Astrocyte (in vitro differentiated cells and primary cell): ENCODE data around the gene SPG11.

Experiments used
- EZH2 ChIP-seq: IDR thresholded peaks from 2 replicates; pipeline ENCODE4 v1.6.1; 2012; ENCODE audit warnings: mild to moderate bottlenecking, low read length, inconsistent platforms; ENCODE audit not compliant: insufficient read depth
- TF ChIP-seq, protein P1 (sequence below): IDR thresholded peaks from 2 replicates; pipeline ENCODE4 v1.5.1; 2011; ENCODE audit warnings: low read depth, mild to moderate bottlenecking, inconsistent platforms, low read length, moderate library complexity; ENCODE audit not compliant: insufficient read depth

DNA sequence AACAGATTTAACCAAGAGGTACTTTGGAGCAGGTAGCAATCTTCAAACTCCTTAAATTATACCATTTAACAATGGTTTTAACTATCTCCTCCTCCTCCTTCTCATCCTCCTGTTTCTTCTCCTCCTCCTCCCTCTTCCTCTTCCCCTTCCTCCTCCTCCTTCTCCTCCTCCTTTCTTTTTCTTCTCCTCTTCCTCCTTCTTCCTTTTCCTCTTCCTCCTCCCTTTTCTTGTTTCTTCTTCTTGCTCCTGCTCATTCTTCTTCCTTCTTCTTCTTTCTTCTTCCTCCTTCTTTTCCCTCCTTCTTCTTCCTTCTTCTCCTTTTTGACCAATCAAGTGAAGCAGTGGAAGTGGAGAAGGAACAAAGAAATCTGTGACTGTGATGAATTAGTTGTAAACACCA lies 33.6 kb upstream of the SPG11 start:
- TF ChIP-seq, protein P1, sequence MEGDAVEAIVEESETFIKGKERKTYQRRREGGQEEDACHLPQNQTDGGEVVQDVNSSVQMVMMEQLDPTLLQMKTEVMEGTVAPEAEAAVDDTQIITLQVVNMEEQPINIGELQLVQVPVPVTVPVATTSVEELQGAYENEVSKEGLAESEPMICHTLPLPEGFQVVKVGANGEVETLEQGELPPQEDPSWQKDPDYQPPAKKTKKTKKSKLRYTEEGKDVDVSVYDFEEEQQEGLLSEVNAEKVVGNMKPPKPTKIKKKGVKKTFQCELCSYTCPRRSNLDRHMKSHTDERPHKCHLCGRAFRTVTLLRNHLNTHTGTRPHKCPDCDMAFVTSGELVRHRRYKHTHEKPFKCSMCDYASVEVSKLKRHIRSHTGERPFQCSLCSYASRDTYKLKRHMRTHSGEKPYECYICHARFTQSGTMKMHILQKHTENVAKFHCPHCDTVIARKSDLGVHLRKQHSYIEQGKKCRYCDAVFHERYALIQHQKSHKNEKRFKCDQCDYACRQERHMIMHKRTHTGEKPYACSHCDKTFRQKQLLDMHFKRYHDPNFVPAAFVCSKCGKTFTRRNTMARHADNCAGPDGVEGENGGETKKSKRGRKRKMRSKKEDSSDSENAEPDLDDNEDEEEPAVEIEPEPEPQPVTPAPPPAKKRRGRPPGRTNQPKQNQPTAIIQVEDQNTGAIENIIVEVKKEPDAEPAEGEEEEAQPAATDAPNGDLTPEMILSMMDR, result no peak
- TF ChIP-seq EZH2, result no peak
